Vagina (tissue), 2 donors: ENCODE data around the gene PDIK1L.

Experiments used
- POLR2A ChIP-seq, 2 donors: fragments of 450-650 bp; IDR thresholded peaks; one replicate each; pipeline ENCODE4 v1.6.1; 2017; ENCODE audit warnings: antibody characterized with exemption in 2 of 2, mild to moderate bottlenecking in 2 of 2, moderate library complexity in 2 of 2
- TF ChIP-seq, protein P1 (sequence below), 3 experiments: fragments of 450-650 bp in 2 of 3; fragments of 200-600 bp in 1 of 3; sonication (generic) in 1 of 3; IDR thresholded peaks; one replicate each; pipeline ENCODE4 v1.5.1; 2017 to 2019; ENCODE audit warnings: antibody characterized with exemption in 3 of 3, mild to moderate bottlenecking in 2 of 3, moderate library complexity in 2 of 3

DNA sequence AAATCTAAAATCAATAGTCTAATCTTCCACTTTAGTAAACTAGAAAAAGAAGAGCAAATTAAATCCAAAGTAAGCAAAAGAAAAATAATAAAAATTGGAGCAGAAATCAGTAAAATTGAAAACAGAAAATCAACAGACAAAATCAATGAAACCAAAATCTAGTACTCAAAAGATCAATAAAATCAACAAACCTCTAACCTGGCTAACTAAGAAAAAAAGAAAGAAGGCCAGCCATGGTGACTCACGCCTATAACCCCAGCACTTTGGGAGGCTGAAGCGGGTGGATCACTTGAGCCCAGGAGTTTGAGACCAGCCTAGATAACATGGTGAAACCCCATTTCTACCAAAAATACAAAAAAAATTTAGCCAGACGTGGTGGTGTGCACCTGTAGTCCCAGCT lies 22.8 kb downstream of the PDIK1L start:
- TF ChIP-seq, protein P1, sequence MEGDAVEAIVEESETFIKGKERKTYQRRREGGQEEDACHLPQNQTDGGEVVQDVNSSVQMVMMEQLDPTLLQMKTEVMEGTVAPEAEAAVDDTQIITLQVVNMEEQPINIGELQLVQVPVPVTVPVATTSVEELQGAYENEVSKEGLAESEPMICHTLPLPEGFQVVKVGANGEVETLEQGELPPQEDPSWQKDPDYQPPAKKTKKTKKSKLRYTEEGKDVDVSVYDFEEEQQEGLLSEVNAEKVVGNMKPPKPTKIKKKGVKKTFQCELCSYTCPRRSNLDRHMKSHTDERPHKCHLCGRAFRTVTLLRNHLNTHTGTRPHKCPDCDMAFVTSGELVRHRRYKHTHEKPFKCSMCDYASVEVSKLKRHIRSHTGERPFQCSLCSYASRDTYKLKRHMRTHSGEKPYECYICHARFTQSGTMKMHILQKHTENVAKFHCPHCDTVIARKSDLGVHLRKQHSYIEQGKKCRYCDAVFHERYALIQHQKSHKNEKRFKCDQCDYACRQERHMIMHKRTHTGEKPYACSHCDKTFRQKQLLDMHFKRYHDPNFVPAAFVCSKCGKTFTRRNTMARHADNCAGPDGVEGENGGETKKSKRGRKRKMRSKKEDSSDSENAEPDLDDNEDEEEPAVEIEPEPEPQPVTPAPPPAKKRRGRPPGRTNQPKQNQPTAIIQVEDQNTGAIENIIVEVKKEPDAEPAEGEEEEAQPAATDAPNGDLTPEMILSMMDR (IDR thresholded peaks at IDR 0.05): no peak
- no peak for TF ChIP-seq POLR2A (IDR thresholded peaks at IDR 0.05)
